NOMO-1 treated with dmso at 0.1 percent for 144 hours (cell line): ENCODE data around the gene RFK.
"Not testable (repeated sequence)": the region's sequence is repeated elsewhere in the genome, so short reads cannot be mapped to it uniquely, and the experiment has no call there.

ENCODE experiments used
- DNase-seq: peaks from one replicate; lab custom pipeline; 2025; ENCODE audit not compliant: unreplicated experiment; lab: John Stamatoyannopoulos, UW

Gene RFK

DNA sequence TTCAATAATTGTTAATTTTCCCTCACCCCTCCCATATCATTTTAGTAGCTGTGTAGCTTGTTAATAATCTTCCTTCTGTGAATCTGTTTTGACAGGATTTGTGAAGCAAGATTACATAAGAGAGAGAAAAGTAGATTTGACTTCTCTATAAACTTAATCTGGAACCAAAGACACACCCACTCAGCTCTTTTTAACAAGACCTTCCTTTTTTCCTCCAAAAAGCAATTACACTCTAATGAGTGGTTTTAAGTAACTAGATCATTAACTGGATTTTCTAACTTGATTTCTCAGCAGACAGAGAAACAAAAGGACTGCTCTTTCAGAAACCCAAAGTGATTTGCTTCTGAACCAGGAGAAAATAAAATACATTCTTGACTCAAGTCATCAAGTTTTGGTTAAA, 21.9 kb downstream of the RFK start:
- no peak for DNase-seq

DNA sequence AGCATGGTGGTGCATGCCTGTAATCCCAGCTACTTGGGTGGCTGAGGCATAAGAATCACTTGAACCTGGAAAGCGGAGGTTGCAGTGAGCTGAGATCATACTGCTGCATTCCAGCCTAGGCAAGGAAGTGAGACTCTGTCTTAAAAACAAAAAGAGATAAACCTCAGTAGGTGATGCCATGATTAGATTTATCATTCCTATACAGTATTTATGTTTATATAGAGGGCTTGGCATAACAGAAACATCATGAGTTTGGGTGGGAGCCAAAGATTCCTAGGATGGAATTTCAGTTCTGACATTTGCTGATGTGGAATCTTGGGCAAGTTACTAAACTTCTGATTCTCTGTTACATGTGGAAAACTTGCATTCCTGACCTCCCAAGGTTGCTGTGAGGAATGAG, 22.3 kb downstream of the RFK start:
- DNase-seq, result no peak

DNA sequence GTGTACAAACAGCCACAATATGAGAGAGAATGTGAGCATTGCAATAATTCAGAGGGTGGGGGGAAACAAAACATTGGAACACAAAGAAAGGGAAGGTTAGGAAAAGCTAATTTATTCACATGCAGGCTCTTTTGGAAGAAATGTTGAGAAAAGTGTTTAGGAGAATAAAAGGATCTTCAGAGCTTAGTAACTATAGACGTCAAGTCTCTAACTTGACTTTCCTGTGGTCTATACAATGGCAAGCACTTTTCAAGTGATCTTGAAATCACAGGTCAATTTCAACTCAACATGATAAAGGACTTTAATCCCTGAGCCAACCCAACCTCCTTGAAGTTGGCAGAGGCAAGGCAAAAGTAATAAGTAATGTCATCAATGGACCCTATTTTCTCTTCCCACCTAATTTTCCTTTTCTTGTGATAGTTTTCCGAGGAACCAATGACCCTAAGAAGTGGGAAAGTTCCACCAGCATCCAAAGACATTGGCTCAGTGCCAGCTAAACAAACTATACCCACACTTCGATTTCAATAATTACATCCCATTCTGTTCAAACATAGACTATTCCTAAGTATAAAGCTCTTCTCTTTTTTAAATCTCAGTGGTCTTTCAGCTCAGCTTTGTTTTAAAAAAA, 23.7 kb downstream of the RFK start:
- no peak for DNase-seq

DNA sequence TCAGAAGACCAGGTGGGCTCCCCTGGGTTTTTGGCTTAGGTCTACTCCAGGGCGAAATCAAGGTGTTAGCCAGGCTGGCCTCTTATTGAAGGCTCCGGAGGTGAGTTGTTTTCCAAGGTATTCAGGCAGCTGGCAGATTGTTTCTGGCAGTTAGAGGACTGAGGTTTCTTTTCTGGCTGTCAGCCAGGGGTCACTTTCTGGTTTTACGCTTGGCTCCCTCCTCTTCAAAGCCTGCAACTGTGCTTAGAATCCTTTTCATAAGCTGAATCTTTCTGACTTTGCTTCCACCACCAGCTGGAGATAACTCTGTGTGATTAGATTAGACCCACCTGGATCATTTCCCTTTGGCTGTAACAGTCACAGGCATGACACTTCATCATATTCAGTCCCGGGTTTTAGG, 24.6 kb downstream of the RFK start:
- no peak for DNase-seq

DNA sequence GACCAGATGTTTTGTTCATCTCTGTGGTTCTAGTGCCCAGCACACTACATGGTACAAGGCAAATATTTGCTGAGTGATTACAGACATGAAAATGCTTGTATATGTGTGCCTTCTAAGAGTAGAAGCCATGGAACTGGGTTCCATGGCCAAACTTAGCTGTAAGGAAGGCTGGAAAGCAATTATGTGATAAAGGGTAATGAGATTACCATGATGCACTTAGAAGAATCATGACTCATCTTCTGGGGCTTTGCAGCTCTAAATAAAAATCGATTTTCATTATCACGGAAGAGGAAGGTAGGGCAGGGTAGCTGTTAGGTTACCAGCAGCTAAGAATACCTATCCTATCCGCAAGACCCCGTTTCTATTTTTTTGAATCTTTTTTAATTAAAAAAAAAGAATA, 28.0 kb downstream of the RFK start:
- no peak for DNase-seq

DNA sequence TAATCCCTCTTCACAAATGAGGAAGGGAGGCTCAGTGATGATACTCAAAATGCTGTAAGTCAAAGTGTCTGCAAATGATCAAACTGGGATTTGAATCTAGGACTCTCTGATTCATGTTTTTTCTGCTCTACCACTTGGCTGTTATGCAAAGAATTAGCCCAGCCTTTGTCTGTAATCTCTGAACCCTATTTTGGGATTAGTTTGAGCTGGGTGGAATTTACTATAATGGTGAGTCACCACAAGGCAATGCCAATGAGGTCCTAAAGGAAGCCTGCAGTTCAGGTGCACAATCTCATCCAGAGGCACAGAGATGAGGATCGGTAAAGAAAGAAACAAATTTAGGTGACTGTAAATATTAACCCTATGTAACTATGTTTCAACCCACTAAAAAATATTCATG, 29.2 kb downstream of the RFK start:
- DNase-seq, result no peak

DNA sequence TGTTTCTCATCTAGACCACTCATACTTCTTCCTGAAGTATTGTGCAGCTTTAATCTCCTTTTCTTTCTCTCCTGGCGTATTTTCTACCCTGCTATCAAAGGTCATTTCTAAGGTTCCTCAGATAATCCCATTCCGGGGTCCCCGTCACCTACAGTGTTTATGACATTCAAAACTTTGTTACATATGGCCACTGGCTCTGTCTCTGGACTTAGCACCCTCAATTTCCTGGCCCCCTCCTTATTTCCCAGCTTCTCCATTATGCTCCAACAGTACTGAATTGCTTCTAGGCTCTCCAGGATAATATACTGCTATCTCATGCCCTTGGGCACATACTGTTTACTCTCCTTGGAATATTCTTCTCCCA, 31.2 kb downstream of the RFK start:
- no peak for DNase-seq

DNA sequence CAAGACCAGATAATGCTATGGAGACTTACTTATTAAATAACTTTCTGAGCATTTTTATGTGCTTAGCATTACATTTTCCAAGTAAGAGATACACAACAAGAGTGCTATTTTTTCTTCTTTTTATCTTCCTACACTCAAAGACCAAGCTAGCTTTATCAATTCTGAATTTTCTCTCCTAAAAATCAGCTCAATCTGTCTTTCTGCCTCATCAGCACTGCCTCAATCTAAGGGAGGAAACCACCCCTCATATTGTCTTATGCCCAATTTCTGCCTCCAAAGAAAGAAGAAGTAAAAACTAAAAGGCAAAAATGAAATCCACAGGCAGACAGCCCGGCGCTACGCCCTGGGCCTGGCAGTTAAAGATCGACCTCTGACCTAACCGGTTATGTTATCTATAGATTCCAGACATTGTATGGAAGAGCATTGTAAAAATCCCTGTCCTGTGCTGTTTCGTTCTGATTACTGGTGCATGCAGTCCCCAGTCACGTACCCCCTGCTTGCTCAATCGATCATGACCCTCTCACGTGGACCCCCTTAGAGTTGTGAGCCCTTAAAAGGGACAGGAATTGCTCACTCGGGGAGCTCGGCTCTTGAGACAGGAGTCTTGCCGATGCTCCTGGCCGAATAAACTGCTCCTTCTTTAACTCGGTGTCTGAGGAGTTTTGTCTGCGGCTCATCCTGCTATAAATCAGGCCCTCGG, 31.7 kb downstream of the RFK start:
- not testable (repeated sequence) for DNase-seq

DNA sequence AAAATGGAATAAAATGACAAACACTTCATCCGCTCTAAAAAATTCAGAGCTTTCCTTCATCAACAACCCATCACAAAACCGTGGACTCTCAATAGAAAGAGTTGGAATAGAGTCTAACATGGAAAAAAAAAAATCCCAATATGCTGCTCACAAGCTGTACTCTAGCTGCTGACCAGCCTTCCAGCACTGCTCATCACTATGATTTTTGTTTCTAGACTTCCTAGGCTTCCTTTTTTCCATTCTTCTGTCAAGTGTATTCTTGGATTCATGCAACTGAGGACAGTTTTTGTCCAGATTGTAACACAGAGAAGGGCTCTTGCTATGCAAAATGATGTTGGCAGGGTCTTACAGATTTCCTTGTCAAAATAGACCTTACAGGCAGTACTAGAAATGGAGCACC, 34.5 kb downstream of the RFK start:
- DNase-seq, result no peak

DNA sequence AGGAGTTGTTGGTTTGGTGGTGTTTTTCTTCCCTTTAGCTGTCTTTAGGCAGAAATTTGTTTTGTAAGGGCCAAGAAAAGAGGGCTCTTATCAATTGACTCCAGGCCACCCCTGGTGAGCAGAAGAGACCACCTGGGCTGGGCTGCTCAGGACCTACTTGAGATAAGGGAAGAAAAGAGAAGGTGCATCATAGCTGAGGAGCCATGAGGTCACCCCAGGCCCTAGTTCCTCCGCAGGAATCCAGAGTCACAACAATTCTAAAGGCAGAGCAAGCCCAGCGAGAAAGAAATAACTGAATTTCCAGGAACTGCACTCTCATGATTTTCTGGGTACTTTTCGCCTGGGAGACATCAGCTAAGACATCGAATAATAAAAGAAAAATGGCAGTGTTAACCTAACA, 34.9 kb downstream of the RFK start:
- no peak for DNase-seq

DNA sequence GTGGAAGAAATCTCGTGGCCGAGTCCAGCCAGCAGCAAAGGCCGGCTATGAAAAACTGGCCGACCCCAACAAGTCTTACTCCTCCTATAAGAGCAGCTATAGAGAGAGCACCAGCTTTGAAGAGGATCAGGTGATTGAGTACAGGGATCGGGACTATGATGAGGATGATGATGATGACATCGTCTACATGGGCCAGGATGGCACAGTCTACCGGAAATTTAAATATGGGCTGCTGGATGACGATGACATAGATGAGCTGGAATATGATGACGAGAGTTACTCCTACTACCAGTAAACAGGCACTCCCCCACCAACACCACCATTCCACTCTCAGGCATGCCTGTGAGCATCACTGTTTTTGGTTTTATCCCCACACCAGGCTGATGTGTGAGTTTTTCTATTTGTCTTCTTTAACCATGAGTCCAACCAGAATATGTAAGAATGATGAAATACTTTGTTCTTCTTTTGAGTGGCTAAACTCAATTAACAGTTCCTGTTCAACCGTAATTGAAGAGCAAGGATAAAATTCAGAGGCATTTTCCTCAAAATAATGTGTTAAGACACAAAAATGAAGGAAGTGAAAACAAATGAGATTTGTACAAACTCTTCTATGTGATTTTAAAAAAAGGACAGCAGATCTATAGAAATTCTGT, 35.5 kb downstream of the RFK start:
- DNase-seq, result no peak

DNA sequence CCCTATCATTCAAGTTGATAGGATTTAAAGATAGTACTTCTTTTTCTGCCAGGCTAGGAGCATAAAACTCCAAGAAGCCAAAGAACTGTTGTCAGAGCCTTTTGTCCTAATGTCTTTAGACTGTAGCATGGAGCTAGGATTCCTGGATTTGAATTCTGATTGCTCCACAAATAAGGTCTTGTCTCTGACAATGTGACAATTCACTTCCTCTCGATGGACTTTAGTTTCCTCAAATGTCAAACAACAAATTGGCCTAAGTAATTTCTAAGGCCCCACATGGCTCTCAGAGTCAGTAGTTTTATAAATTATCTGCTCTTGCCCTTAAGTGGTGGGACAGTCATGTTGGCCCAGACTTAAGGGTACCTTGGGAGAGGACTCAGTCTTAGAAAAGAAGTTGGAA, 36.7 kb downstream of the RFK start:
- DNase-seq, result no peak

DNA sequence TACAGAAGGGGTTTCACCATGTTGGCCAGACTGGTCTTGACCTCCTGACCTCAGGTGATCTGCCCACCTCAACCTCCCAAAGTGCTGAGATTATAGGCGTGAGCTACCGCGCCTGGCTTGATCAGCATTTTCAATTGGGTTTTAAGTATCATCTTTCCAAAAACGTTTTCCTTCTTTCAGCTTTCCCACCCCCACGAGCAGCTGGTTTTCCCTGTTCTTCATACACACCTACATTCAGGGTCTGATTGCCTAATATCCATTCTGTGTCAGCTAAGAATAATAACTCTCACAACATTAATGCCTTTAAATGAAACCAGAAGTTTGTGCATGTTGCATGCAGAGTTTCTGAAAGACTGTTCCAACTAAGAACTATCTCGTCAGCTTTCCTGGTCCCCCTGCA, 38.3 kb downstream of the RFK start:
- no peak for DNase-seq

DNA sequence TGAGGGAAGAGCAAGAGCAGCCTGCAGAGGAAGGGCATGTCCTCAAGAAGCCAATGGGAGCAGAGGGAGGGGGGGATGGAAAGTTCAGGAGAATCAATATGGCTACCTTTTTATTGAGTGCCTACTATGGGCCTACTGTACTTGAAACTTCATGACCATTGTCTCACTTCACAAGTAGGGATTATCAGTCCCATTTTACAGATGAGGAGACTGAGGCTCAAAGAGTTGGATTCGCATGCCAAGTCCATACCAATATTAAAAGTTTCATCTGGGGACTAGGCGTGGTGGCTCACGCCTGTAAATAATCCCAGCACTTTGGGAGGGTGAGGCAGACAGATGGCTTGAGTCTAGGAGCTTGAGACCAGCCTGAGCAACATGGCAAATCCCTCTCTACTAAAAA, 40.0 kb downstream of the RFK start:
- DNase-seq, result no peak

DNA sequence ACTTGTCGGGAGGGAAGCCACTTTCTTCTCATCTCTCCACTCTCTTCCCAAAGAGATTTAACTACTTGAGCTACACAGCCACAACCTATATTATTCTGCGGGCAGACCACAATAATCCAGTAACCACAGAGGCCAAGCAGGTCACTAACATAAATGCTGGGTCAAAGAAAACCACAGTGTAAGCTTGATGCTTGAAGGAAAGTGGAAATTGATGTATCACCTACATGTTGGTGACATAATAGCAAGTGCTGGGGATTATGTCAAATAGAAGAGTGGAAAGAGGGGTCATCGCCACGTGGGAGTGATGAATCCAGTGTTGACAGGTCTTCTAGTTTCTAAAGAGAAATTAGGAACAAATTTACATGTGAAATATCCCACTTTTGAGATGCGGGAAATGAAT, 40.9 kb downstream of the RFK start:
- DNase-seq, result no peak

DNA sequence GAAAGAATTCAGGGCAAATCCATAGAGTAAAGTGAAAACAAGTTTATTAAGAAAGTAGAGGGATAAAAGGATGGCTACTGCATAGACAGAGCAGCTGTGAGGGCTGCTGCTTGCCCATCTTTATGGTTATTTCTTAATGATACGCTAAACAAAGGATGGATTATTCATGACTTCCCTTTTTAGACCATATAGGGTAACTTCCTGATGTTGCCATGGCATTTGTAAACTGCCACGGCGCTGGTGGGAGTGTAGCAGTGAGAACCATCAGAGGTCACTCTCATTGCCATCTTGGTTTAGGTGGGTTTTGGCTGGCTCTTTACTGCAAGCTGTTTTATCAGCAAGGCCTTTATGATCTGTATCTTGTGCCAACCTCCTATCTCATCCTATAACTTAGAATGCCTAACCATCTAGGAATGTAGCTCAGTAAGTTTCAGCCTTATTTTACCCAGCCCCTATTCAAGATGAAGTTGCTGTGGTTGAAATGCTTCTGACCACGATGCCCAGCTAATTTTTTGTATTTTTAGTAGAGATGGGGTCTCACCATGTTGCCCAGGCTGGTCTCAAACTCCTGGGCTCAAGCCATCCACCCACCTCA, 42.1 kb downstream of the RFK start:
- DNase-seq, result no peak

DNA sequence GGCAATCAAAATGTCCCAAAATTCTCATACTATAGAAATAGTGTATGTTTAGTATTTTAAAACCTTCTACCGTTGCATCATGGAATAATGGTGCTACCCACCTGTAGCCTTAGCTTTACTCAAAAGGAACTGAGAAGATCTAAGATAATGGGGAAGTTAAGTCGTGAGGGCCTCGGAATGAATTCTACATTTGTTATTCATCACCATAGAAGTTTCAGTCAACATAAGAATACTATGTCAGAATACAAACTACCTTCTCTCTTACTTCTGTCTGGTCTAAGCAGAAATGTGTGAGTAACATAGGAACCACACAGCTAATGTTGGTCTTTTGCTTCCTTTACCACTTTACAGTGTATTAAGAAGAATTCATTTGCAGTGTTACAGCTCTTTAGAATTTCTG, 43.2 kb downstream of the RFK start:
- no peak for DNase-seq

DNA sequence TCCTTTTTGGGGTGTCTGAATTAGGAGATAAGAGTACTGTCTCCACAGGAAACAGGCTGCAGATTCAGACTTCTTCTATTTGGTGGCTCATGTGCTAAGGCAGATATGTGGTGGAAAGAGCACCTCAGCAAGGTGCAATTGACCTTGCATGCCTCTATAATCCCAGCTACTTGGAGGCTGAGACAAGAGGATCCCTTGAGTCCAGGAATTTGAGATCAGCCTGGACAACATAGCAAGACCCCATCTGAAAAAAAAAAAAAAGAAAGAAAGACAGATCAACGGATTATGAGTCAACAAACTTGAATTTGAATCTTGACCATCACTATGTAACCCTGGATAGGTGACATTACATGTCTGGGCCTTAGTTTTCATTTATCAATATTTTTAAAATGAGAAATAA, 44.4 kb downstream of the RFK start:
- DNase-seq, result no peak

DNA sequence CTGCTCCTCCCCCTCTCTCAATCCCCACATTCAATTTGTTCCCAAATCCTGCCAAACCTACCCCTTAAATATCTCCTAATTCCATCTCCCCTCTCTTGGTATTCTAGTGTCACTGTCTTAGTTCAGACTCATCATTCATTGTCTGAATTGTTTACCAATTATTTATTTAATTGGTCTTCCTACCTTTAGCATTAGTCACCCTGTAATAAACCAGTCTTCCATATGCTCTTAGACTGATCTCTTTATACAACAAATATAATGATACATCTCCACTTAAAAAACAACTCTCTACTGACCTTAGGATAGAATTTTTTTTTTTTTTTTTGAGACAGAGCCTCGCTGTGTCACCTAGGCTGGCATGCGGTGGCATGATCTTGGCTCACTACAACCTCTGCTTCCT, 51.4 kb downstream of the RFK start:
- DNase-seq, result no peak

DNA sequence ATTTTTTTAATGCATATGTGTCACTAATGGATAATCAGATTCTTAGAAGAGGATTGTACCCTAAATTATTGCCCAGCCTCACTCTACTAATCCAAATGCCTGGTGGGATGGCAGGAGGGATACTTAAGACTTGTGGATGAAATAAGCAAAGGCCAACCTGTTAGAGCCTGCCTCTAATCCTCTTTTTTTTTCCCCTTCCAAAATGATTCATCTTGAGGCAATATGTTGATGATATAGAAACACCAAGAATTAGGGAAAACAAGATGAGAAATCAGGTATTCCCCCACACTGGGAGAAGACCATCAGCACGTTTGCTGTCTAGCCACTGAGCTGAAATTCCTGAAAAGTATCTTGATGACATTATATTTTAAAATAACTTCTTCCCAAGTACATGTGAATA, 52.0 kb downstream of the RFK start:
- DNase-seq, result no peak

DNA sequence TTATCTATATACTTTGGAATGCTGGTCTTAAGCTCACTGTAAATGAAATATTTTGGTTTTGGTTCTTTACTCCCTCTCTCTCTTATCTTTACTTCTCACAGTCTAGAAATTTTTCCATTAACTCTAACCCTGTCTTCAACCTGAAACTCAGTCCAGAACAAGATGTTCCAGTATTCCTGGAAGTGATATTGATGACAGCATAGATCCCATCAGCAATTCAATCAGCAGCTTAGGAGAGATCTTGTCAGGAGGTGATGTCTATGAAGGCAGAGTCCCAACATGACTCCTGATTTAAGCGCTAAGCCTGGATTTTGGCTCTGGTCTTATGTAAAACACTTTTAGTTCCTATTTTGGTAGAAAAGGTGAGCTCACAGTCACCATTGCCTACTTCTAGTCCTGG, 52.6 kb downstream of the RFK start:
- no peak for DNase-seq

DNA sequence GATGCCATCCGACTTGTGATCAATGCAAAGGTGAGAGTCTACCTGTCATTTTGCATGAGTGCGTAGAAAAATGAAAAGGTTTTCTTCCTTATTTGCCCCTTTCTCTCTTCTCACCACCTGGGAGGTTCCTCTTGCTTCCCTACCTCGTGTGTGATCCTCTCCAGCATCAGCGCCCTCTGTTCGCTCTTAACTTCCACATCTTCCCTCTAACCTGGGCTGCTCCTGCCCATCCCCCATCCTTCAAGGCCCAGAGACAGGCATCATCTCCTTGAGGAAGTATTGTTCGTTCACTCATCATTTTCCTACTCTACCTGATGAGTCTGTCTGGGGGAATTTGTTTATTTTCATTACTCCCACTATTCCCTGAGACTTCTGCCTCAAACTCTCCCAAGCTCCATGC, 55.8 kb downstream of the RFK start:
- DNase-seq, result no peak
